GM21447 (cell line): ENCODE results near the gene HEPHL1.
"Not testable (repeated sequence)": the region's sequence is repeated elsewhere in the genome, so short reads cannot be mapped to it uniquely, and the experiment has no call there.

ENCODE experiments used
- ATAC-seq: cut with Tn5 transposase; IDR thresholded peaks from one replicate; pipeline ENCODE4 v1.9.1; 2021; ENCODE audit not compliant: unreplicated experiment

HEPHL1 gene

GRCh38 chr11:94149431-94150017 is 128.4 kb downstream of the HEPHL1 start:
- ATAC-seq = no peak

- no peak for ATAC-seq
Observed at GRCh38 chr11:94150056-94150455, 128.9 kb downstream of the HEPHL1 start.

GRCh38 chr11:94150704-94151685 is 129.8 kb downstream of the HEPHL1 start:
- ATAC-seq = no peak

GRCh38 chr11:94151903-94152677 is 130.9 kb downstream of the HEPHL1 start:
- peak; percentile 74 for ATAC-seq

- peak; percentile 26 for ATAC-seq
Observed at GRCh38 chr11:94152678-94153065, 131.5 kb downstream of the HEPHL1 start.

GRCh38 chr11:94153320-94153719 is 132.2 kb downstream of the HEPHL1 start:
- no peak for ATAC-seq

GRCh38 chr11:94154095-94154856 is 133.1 kb downstream of the HEPHL1 start:
- ATAC-seq = no peak

- ATAC-seq = not testable (repeated sequence)
Observed at GRCh38 chr11:94157339-94157738, 136.2 kb downstream of the HEPHL1 start.
